ENCODE data around the gene NKAIN2.

The NKAIN2 gene

GRCh38 chr6:124273701-124274100 is 470.0 kb downstream of the NKAIN2 start:
- no peaks in the 10 kb centered on the region for H3K27me3 ChIP-seq
- H3K4me1 ChIP-seq, result no peaks in the 10 kb centered on the region
- DNase-seq, result no peak
- no peaks in the 10 kb centered on the region for H3K36me3 ChIP-seq
- TF ChIP-seq, protein P1, sequence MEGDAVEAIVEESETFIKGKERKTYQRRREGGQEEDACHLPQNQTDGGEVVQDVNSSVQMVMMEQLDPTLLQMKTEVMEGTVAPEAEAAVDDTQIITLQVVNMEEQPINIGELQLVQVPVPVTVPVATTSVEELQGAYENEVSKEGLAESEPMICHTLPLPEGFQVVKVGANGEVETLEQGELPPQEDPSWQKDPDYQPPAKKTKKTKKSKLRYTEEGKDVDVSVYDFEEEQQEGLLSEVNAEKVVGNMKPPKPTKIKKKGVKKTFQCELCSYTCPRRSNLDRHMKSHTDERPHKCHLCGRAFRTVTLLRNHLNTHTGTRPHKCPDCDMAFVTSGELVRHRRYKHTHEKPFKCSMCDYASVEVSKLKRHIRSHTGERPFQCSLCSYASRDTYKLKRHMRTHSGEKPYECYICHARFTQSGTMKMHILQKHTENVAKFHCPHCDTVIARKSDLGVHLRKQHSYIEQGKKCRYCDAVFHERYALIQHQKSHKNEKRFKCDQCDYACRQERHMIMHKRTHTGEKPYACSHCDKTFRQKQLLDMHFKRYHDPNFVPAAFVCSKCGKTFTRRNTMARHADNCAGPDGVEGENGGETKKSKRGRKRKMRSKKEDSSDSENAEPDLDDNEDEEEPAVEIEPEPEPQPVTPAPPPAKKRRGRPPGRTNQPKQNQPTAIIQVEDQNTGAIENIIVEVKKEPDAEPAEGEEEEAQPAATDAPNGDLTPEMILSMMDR (IDR thresholded peaks at IDR 0.05; ENCODE audit: low read depth, low read length), result no peak
- H3K4me3 ChIP-seq (ENCODE audit: low read depth, low read length), result no peak overlapping the region
- H3K9me3 ChIP-seq, result no peaks in the 10 kb centered on the region

GRCh38 chr6:124282541-124282940 is 478.9 kb downstream of the NKAIN2 start:
- Histone ChIP-seq H3K4me1 (no peaks in the 10 kb centered on the region), H3K4me3 (ENCODE audit: low read depth, low read length) (no peak overlapping the region), H3K9me3 (no peaks in the 10 kb centered on the region), H3K27me3 (no peaks in the 10 kb centered on the region), H3K36me3 (no peaks in the 10 kb centered on the region)
- DNase-seq, result no peak
- TF ChIP-seq, protein P1 (IDR thresholded peaks at IDR 0.05; ENCODE audit: low read depth, low read length), result no peak

GRCh38 chr6:124283486-124283885 is 479.8 kb downstream of the NKAIN2 start:
- no peak for DNase-seq
- Histone ChIP-seq H3K4me3 (ENCODE audit: low read depth, low read length) (no peak overlapping the region), H3K27me3 (no peaks in the 10 kb centered on the region), H3K4me1 (no peaks in the 10 kb centered on the region), H3K9me3 (no peaks in the 10 kb centered on the region), H3K36me3 (no peaks in the 10 kb centered on the region)
- TF ChIP-seq, protein P1 (IDR thresholded peaks at IDR 0.05; ENCODE audit: low read depth, low read length), result no peak

DNA sequence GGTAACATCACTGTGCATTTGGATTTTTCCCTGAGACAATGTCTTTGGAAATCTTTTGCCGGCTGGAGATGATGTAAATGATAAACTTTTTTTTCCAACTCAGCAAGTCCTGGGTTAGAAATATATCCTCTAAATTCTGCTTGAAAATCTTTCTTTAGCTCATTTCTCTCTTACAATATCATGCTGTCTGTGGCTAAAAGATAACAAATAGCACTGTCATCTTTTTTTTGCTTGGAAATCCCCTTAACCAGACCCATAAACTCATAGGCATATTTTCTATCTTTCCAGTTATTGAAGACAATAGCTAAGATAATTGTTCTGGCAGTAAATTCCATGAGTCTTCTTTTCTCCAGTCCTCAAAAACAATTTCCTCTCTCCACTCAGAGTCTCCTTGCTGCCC is 481.5 kb downstream of the NKAIN2 start:
- Histone ChIP-seq H3K4me1 (no peaks in the 10 kb centered on the region), H3K36me3 (no peaks in the 10 kb centered on the region), H3K4me3 (ENCODE audit: low read depth, low read length) (no peak overlapping the region), H3K9me3 (no peaks in the 10 kb centered on the region), H3K27me3 (no peaks in the 10 kb centered on the region)
- TF ChIP-seq, protein P1 (IDR thresholded peaks at IDR 0.05; ENCODE audit: low read depth, low read length), result no peak
- DNase-seq, result no peak

- Histone ChIP-seq H3K36me3 (no peaks in the 10 kb centered on the region), H3K27me3 (no peaks in the 10 kb centered on the region), H3K9me3 (no peaks in the 10 kb centered on the region), H3K4me1 (no peaks in the 10 kb centered on the region), H3K4me3 (ENCODE audit: low read depth, low read length) (no peak overlapping the region)
- no peak for DNase-seq
- TF ChIP-seq, protein P1 (IDR thresholded peaks at IDR 0.05; ENCODE audit: low read depth, low read length), result no peak
Observed at GRCh38 chr6:124294574-124295200, 491.0 kb downstream of the NKAIN2 start.

- TF ChIP-seq, protein P1 (IDR thresholded peaks at IDR 0.05; ENCODE audit: low read depth, low read length), result no peak
- H3K4me3 ChIP-seq (ENCODE audit: low read depth, low read length), result no peak overlapping the region
- no peaks in the 10 kb centered on the region for H3K27me3 ChIP-seq
Observed at GRCh38 chr6:124297507-124297906, 493.8 kb downstream of the NKAIN2 start.

More at GRCh38 chr6:124297507-124297906, 493.8 kb downstream of the NKAIN2 start:
- no peaks in the 10 kb centered on the region for H3K9me3 ChIP-seq
- H3K4me1 ChIP-seq, result no peaks in the 10 kb centered on the region
- no peak for DNase-seq
- H3K36me3 ChIP-seq, result no peaks in the 10 kb centered on the region
